Measurements from ENCODE around the gene CCSAP. TPM values are rescaled to one million over a fixed set of nuclear protein-coding genes. Genes with fewer than 3 reads are reported as not detected.
"Not testable (repeated sequence)": the region's sequence is repeated elsewhere in the genome, so short reads cannot be mapped to it uniquely, and the experiment has no call there.

CCSAP gene
- total RNA-seq, 1 experiment from 2014 or later, result 8.5 TPM

- no CpG with 5 or more reads among the region's 7 CpGs for WGBS (ENCODE audit: extremely low coverage, insufficient read length, low lambda C conversion rate)
- no peaks in the 10 kb centered on the region for H3K9me3 ChIP-seq (ENCODE audit: control insufficient read depth, low read depth, low read length)
- no peak overlapping the region for H3T11ph ChIP-seq (ENCODE audit: low read length)
- no peak overlapping the region for H2BK20ac ChIP-seq (ENCODE audit: low read depth, low read length, poor library complexity, severe bottlenecking)
- no peak overlapping the region for H3K23ac ChIP-seq (ENCODE audit: insufficient read length, low read depth, low read length)
- no peak overlapping the region for H3K27ac Mint-ChIP-seq
- no peaks in the 10 kb centered on the region for H3K9me3 Mint-ChIP-seq
- H4K5ac ChIP-seq (ENCODE audit: insufficient read length, low read depth, low read length), result no peak overlapping the region
- H3K4me2 ChIP-seq (ENCODE audit: insufficient read depth, insufficient read length, low read length), result peak overlapping the region; percentile 12
- H2AFZ ChIP-seq (ENCODE audit: low read length), result no peak overlapping the region
- no peak overlapping the region for H3K27ac ChIP-seq (ENCODE audit: insufficient read length, low read depth, low read length)
- H3K27me3 ChIP-seq (ENCODE audit: insufficient read depth, low read length), result no peaks in the 10 kb centered on the region
- no peak overlapping the region for H2BK15ac ChIP-seq (ENCODE audit: low read depth, low read length)
- peak; percentile 43 for TF ChIP-seq CTCF (conservative IDR thresholded peaks at IDR 0.05)
- no peaks in the 10 kb centered on the region for H4K20me1 ChIP-seq (ENCODE audit: control insufficient read depth, insufficient read depth, insufficient read length)
- no peaks in the 10 kb centered on the region; a peak in 1 of 7 replicates for H3K36me3 Mint-ChIP-seq (ENCODE audit: insufficient read depth in 1 of 3, low read depth in 3 of 3)
- no peak overlapping the region for H2AK5ac ChIP-seq (ENCODE audit: insufficient read length, low read length)
- no peak overlapping the region for H4K8ac ChIP-seq (replicated peaks; ENCODE audit: insufficient read length, low read depth, low read length)
- no peaks in the 10 kb centered on the region for H3K23me2 ChIP-seq (ENCODE audit: insufficient read length, low read depth, low read length, poor library complexity, severe bottlenecking)
- H3K79me1 ChIP-seq (ENCODE audit: insufficient read depth, low read depth, low read length, poor library complexity, severe bottlenecking), result no peaks in the 10 kb centered on the region
- no peak overlapping the region for H2BK5ac ChIP-seq (ENCODE audit: insufficient read length, low read length)
- no peak overlapping the region for H3K9ac ChIP-seq (ENCODE audit: extremely low read depth, insufficient read length, low read length)
- no peak overlapping the region for H3K14ac ChIP-seq (ENCODE audit: insufficient read depth, low read length)
- H2BK120ac ChIP-seq (ENCODE audit: low read depth, low read length, poor library complexity, severe bottlenecking), result no peak overlapping the region
- H3K4me3 Mint-ChIP-seq, result peak overlapping the region; percentile 27 to 41; a peak in 3 of 5 replicates
- peaks cover 32 to 35% of the 10 kb centered on the region in 2 experiments for H3K4me1 Mint-ChIP-seq
- H3K4ac ChIP-seq (ENCODE audit: low read depth, low read length), result no peak overlapping the region
- peaks cover 13% of the 10 kb centered on the region; the same call in 1 of the 2 replicates for H3K4me1 ChIP-seq (ENCODE audit: insufficient read depth, low read length)
- H3K56ac ChIP-seq (ENCODE audit: insufficient read length, low read depth, low read length), result no peak overlapping the region
- H3K27me3 Mint-ChIP-seq (ENCODE audit: low read depth), result peaks cover 5% of the 10 kb centered on the region; the same call in 1 of the 2 replicates
- no peaks in the 10 kb centered on the region for H3K79me2 ChIP-seq (ENCODE audit: insufficient read depth, low read length)
- H3K18ac ChIP-seq (ENCODE audit: insufficient read length, low read depth, low read length), result no peak overlapping the region
- H2BK12ac ChIP-seq (ENCODE audit: insufficient read length, low read depth, low read length), result no peak overlapping the region
- no peak overlapping the region for H4K91ac ChIP-seq (ENCODE audit: insufficient read length, low read depth, low read length)
- DNase-seq, result no peak
These were observed 35.9 kb upstream of the CCSAP start for GRCh38 chr1:229378586-229379367.

DNA sequence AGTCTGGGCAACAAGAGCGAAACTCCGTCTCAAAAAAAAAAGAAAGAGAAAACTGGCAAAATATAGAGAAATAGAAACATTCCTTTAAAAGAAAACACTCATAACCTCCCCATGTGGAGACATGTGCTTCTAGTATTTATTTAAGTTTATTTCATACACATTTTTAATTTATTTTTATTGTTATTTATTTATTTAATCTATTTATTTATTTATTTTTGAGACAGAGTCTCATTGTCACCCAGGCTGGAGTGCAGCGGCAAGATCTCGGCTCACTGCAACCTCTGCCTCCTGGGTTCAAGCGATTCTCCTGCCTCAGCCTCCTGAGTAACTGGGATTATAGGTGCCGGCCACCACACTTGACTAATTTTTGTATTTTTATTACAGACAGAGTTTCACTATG lies 35.2 kb upstream of the CCSAP start:
- H3K23ac ChIP-seq (ENCODE audit: insufficient read length, low read depth, low read length); H4K20me1 ChIP-seq (ENCODE audit: control insufficient read depth, insufficient read depth, insufficient read length); H3K79me1 ChIP-seq (ENCODE audit: insufficient read depth, low read depth, low read length, poor library complexity, severe bottlenecking); H3K27ac ChIP-seq (ENCODE audit: insufficient read length, low read depth, low read length); H2AFZ ChIP-seq (ENCODE audit: low read length); H3K27me3 ChIP-seq (ENCODE audit: insufficient read depth, low read length); H2BK20ac ChIP-seq (ENCODE audit: low read depth, low read length, poor library complexity, severe bottlenecking); H3K18ac ChIP-seq (ENCODE audit: insufficient read length, low read depth, low read length); H3K23me2 ChIP-seq (ENCODE audit: insufficient read length, low read depth, low read length, poor library complexity, severe bottlenecking); H3K79me2 ChIP-seq (ENCODE audit: insufficient read depth, low read length); H3K14ac ChIP-seq (ENCODE audit: insufficient read depth, low read length); H4K5ac ChIP-seq (ENCODE audit: insufficient read length, low read depth, low read length); H2BK120ac ChIP-seq (ENCODE audit: low read depth, low read length, poor library complexity, severe bottlenecking); H3K36me3 Mint-ChIP-seq (ENCODE audit: insufficient read depth in 1 of 3, low read depth in 3 of 3); H2AK5ac ChIP-seq (ENCODE audit: insufficient read length, low read length); H3K4ac ChIP-seq (ENCODE audit: low read depth, low read length); H4K91ac ChIP-seq (ENCODE audit: insufficient read length, low read depth, low read length); H3K4me2 ChIP-seq (ENCODE audit: insufficient read depth, insufficient read length, low read length); H3K27me3 Mint-ChIP-seq (ENCODE audit: low read depth); H3K9ac ChIP-seq (ENCODE audit: extremely low read depth, insufficient read length, low read length); H2BK12ac ChIP-seq (ENCODE audit: insufficient read length, low read depth, low read length); H4K8ac ChIP-seq (replicated peaks; ENCODE audit: insufficient read length, low read depth, low read length); H3K27ac Mint-ChIP-seq; DNase-seq; H2BK15ac ChIP-seq (ENCODE audit: low read depth, low read length); H3K56ac ChIP-seq (ENCODE audit: insufficient read length, low read depth, low read length); H3T11ph ChIP-seq (ENCODE audit: low read length); H3K9me3 Mint-ChIP-seq; H3K9me3 ChIP-seq (ENCODE audit: control insufficient read depth, low read depth, low read length); H2BK5ac ChIP-seq (ENCODE audit: insufficient read length, low read length); H3K4me3 Mint-ChIP-seq: not testable (repeated sequence)
- WGBS (ENCODE audit: extremely low coverage, insufficient read length, low lambda C conversion rate), result no CpG with 5 or more reads among the region's 6 CpGs
- H3K4me1 Mint-ChIP-seq, result peaks cover 32 to 35% of the 10 kb centered on the region in 2 experiments
- H3K4me1 ChIP-seq (ENCODE audit: insufficient read depth, low read length), result peaks cover 13% of the 10 kb centered on the region; the same call in 1 of the 2 replicates
